ENCODE data around the gene FTO.

DNA sequence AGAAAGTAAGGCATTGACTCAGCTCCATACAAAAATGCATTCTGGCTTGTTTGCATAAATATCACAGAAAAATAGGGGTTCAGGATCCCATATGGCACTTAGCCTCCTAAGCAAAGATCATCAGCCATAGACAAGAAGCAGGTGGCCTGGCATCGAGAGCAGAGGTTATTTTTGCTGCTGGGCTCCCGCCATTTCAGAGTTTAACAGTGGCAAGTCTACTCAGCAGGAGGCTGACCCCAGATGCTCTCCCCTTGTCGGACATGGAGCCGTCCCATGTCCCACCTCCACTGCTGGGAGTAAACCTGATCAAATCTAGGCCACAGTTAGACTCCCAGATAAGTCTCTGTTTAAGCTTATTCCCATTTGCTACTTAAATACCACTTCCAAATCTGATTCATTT is 269.1 kb downstream of the FTO start:
- TF ChIP-seq CTCF (IDR thresholded peaks at IDR 0.05) (no peak), POLR2A (IDR thresholded peaks at IDR 0.05) (no peak)
